CD4-positive, alpha-beta memory T cell (primary cell): ENCODE measurements around the gene RGS3. TPM values are rescaled to one million over a fixed set of nuclear protein-coding genes. Genes with fewer than 3 reads are reported as not detected.

ENCODE experiments used
- CTCF ChIA-PET: fragments of 350-600 bp; sonication (Branson Sonifier 250); formaldehyde crosslinking; loops from one replicate; lab custom pipeline; 2021; ENCODE audit warnings: inconsistent platforms; ENCODE audit not compliant: partially characterized antibody; lab: Charles Lee
- POLR2A ChIA-PET: fragments of 350-600 bp; sonication (Branson Sonifier 250); formaldehyde crosslinking; loops from one replicate; lab custom pipeline; 2021; ENCODE audit not compliant: partially characterized antibody; lab: Charles Lee
- DNase-seq, 5 donors: peaks; one replicate each; pipeline versions ENCODE4 v3.0.0 to v3.0.0-alpha.2; 2020 to 2022; ENCODE audit warnings: mixed read lengths in 1 of 5
- H3K27ac ChIP-seq: one replicate; pipeline ENCODE4 v1.7.0; 2013; ENCODE audit warnings: low read depth, low read length
- H3K27me3 ChIP-seq: 2 replicates; pipeline ENCODE4 v1.7.0; 2013; ENCODE audit warnings: mild to moderate bottlenecking, low read length, moderate library complexity; ENCODE audit not compliant: insufficient read depth
- H3K36me3 ChIP-seq: 2 replicates; pipeline ENCODE4 v1.7.0; 2013; ENCODE audit warnings: mild to moderate bottlenecking, low read length, moderate library complexity; ENCODE audit not compliant: insufficient read depth
- H3K4me1 ChIP-seq: 2 replicates; pipeline ENCODE4 v1.7.0; 2013; ENCODE audit warnings: mild to moderate bottlenecking, low read length, moderate library complexity; ENCODE audit not compliant: insufficient read depth
- H3K4me3 ChIP-seq, 2 donors: one replicate each; pipeline ENCODE4 v1.7.0; 2013; ENCODE audit warnings: low read length in 2 of 2, mild to moderate bottlenecking in 1 of 2
- H3K9me3 ChIP-seq, 2 donors: one replicate each; pipeline ENCODE4 v1.7.0; 2013; ENCODE audit warnings: low read length in 2 of 2, control low read depth in 1 of 2; ENCODE audit not compliant: control insufficient read depth in 1 of 2
- H3K27ac Mint-ChIP-seq, 7 donors: one replicate each; pipeline ENCODE4 v1.8.0; 2020 to 2021; ENCODE audit warnings: mixed read lengths in 7 of 7, mild to moderate bottlenecking in 6 of 7, inconsistent platforms in 3 of 7, moderate library complexity in 3 of 7
- H3K27me3 Mint-ChIP-seq, 2 donors: one replicate each; pipeline ENCODE4 v1.8.0; 2020 to 2021; ENCODE audit warnings: mixed read lengths in 2 of 2
- H3K36me3 Mint-ChIP-seq, 2 donors: one replicate each; pipeline ENCODE4 v1.8.0; 2020 to 2021; ENCODE audit warnings: mixed read lengths in 2 of 2, inconsistent platforms in 1 of 2, mild to moderate bottlenecking in 1 of 2
- H3K4me1 Mint-ChIP-seq, 4 donors: one replicate each; pipeline ENCODE4 v1.8.0; 2020 to 2021; ENCODE audit warnings: mixed read lengths in 4 of 4, mild to moderate bottlenecking in 1 of 4
- H3K4me3 Mint-ChIP-seq, 8 donors: one replicate each; pipeline ENCODE4 v1.8.0; 2020 to 2021; ENCODE audit warnings: mixed read lengths in 8 of 8, mild to moderate bottlenecking in 7 of 8, moderate library complexity in 6 of 8, inconsistent platforms in 3 of 8
- H3K9me3 Mint-ChIP-seq, 8 donors: one replicate each; pipeline ENCODE4 v1.8.0; 2020 to 2021; ENCODE audit warnings: mixed read lengths in 8 of 8, mild to moderate bottlenecking in 5 of 8, inconsistent platforms in 3 of 8, moderate library complexity in 1 of 8
- intact Hi-C: fragments of 100-400 bp; cut with micrococcal nuclease; formaldehyde crosslinking; loops from one replicate; pipeline ENCODE4 v1.15.1; 2023
- polyA plus RNA-seq, 2 donors: library from polyadenylated mRNA; unstranded; fragments of 300-500 nt; fragmentation: Illumina TruSeq; gene quantifications; one replicate each; pipeline ENCODE4 v1.2.3, GENCODE V29; 2021
- total RNA-seq, 2 experiments: library from RNA; stranded (reverse); gene quantifications; one replicate each; pipeline ENCODE4 v1.2.3, GENCODE V29; 2021

Gene RGS3
- total and polyA plus RNA-seq, 4 experiments from 2014 or later: 3.4 to 23.2 (median 18.0) TPM

DNA sequence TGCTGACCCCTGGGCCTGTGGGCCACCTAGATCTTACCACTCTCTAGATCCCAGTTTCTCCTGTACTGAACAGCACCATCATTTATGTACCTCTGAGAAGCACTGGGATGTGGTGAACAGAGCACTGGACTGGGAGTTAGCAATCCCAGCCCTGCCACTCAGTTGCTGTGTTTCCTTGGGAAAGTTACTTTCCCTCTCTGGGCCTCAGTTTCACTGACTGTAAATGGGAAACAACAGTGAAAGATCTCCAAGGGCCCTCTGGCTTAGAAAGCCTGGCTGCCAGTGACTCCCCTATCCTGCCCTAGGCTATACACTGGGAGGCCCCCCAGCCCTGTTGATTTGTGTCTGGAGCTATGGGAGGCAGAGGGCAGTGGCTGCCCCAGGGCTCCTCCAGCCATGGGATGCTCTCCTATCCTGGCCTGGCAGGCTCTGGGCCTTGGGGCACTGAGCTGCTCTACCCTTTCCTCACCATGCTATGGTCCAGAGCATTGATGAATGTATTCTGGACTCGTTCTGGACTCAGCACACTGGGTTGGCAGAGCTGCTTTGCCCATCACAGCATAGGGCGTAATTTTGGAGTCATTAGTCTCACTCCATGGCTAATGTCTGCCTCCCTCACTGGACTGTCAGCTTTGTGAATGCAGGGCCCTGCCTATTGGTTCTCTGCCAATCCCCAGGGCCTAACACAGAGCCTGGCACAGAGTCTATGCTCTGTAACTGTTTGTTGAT is 99.3 kb downstream of the RGS3 start:
- Mint-ChIP-seq H3K9me3 (no peaks in the 10 kb centered on the region), H3K27ac (peak overlapping the region in 2 of 7 donors; percentile 12 to 57), H3K4me1 (peaks cover 7 to 38% (median 29%) of the 10 kb centered on the region in 4 donors), H3K4me3 (no peak overlapping the region), H3K36me3 (peaks cover 0 to 2% of the 10 kb centered on the region in 2 donors), H3K27me3 (no peaks in the 10 kb centered on the region)
- Histone ChIP-seq H3K36me3 (no peaks in the 10 kb centered on the region), H3K4me1 (peaks cover 17% of the 10 kb centered on the region), H3K4me3 (no peak overlapping the region), H3K27ac (no peak overlapping the region), H3K9me3 (no peaks in the 10 kb centered on the region), H3K27me3 (no peaks in the 10 kb centered on the region)
- CTCF ChIA-PET: interaction anchor here (0.8 kb wide), 1 partner anchor 19 kb away, joined by 3 read pairs; no protein-coding TSS in a partner anchor
- POLR2A ChIA-PET: interaction anchor here (1.5 kb wide), 1 partner anchor 10 kb away, joined by 3 read pairs; no protein-coding TSS in a partner anchor
- DNase-seq: no peak
- intact Hi-C loops: no loop called here

GRCh38 chr9:113563826-113564497 is 100.4 kb downstream of the RGS3 start:
- Mint-ChIP-seq H3K27ac (peak overlapping the region in 4 of 7 donors; percentile 39 to 75 (median 68)), H3K36me3 (peaks cover 0 to 2% of the 10 kb centered on the region in 2 donors), H3K4me1 (peaks cover 7 to 36% (median 24%) of the 10 kb centered on the region in 4 donors), H3K4me3 (peak overlapping the region in 1 of 8 donors; percentile 3), H3K27me3 (no peaks in the 10 kb centered on the region), H3K9me3 (no peaks in the 10 kb centered on the region)
- ChIA-PET POLR2A (interaction anchor here (1.0 to 1.5 kb wide), 2 partner anchors 9 kb away, joined by 3 read pairs; no protein-coding TSS in a partner anchor), CTCF (interaction anchor here (0.8 kb wide), 1 partner anchor 20 kb away, joined by 3 read pairs; no protein-coding TSS in a partner anchor)
- Histone ChIP-seq H3K36me3 (no peaks in the 10 kb centered on the region), H3K9me3 (no peaks in the 10 kb centered on the region), H3K27ac (no peak overlapping the region), H3K27me3 (no peaks in the 10 kb centered on the region), H3K4me3 (no peak overlapping the region), H3K4me1 (peaks cover 17% of the 10 kb centered on the region)
- intact Hi-C loops: no loop called here
- no peak for DNase-seq

GRCh38 chr9:113564498-113565237 is 101.1 kb downstream of the RGS3 start:
- H3K27me3 ChIP-seq: no peaks in the 10 kb centered on the region
- peaks cover 10 to 36% (median 27%) of the 10 kb centered on the region in 4 donors for H3K4me1 Mint-ChIP-seq
- H3K27ac Mint-ChIP-seq: peak overlapping the region in 1 of 7 donors; percentile 72
- H3K27me3 Mint-ChIP-seq: no peaks in the 10 kb centered on the region
- H3K4me1 ChIP-seq: peaks cover 11% of the 10 kb centered on the region
- no peaks in the 10 kb centered on the region for H3K36me3 ChIP-seq
- no peaks in the 10 kb centered on the region for H3K9me3 ChIP-seq
- intact Hi-C loops: no loop called here
- no peak overlapping the region for H3K4me3 Mint-ChIP-seq
- POLR2A ChIA-PET: interaction anchor here (1.0 kb wide), 1 partner anchor 8 kb away, joined by 3 read pairs; no protein-coding TSS in a partner anchor
- H3K4me3 ChIP-seq: no peak overlapping the region
- DNase-seq: no peak
- no peaks in the 10 kb centered on the region for H3K9me3 Mint-ChIP-seq
- H3K36me3 Mint-ChIP-seq: peaks cover 0 to 2% of the 10 kb centered on the region in 2 donors
- CTCF ChIA-PET: interaction anchor here (1.5 kb wide), 1 partner anchor 27 kb away, joined by 3 read pairs; no protein-coding TSS in a partner anchor
- no peak overlapping the region for H3K27ac ChIP-seq

- Histone ChIP-seq H3K4me1 (no peaks in the 10 kb centered on the region), H3K27me3 (no peaks in the 10 kb centered on the region), H3K4me3 (no peak overlapping the region), H3K27ac (no peak overlapping the region), H3K9me3 (no peaks in the 10 kb centered on the region), H3K36me3 (no peaks in the 10 kb centered on the region)
- POLR2A ChIA-PET: no interaction called here
- Mint-ChIP-seq H3K4me3 (no peak overlapping the region), H3K27me3 (no peaks in the 10 kb centered on the region), H3K27ac (peak overlapping the region in 2 of 7 donors; percentile 62 to 71), H3K4me1 (peaks cover 3 to 25% (median 17%) of the 10 kb centered on the region in 4 donors), H3K36me3 (no peaks in the 10 kb centered on the region), H3K9me3 (no peaks in the 10 kb centered on the region)
- CTCF ChIA-PET: interaction anchor here (1.2 to 1.5 kb wide), 3 partner anchors 12 to 25 kb away, joined by 3 to 5 read pairs (median 3); no protein-coding TSS in a partner anchor
- intact Hi-C loops: no loop called here
- no peak for DNase-seq
Measured at GRCh38 chr9:113566016-113566711, 102.6 kb downstream of the RGS3 start.

GRCh38 chr9:113566712-113567071 is 103.2 kb downstream of the RGS3 start:
- Mint-ChIP-seq H3K4me1 (peaks cover 3 to 24% (median 17%) of the 10 kb centered on the region in 4 donors), H3K27ac (no peak overlapping the region), H3K4me3 (no peak overlapping the region), H3K9me3 (no peaks in the 10 kb centered on the region), H3K27me3 (no peaks in the 10 kb centered on the region), H3K36me3 (no peaks in the 10 kb centered on the region)
- H3K9me3 ChIP-seq: no peaks in the 10 kb centered on the region
- no peak overlapping the region for H3K4me3 ChIP-seq
- intact Hi-C loops: no loop called here
- H3K27me3 ChIP-seq: no peaks in the 10 kb centered on the region
- POLR2A ChIA-PET: no interaction called here
- no peaks in the 10 kb centered on the region for H3K4me1 ChIP-seq
- H3K36me3 ChIP-seq: no peaks in the 10 kb centered on the region
- no peak overlapping the region for H3K27ac ChIP-seq
- CTCF ChIA-PET: interaction anchor here (1.4 kb wide), 1 partner anchor 12 kb away, joined by 5 read pairs; no protein-coding TSS in a partner anchor
- DNase-seq: no peak

GRCh38 chr9:113567361-113568080 is 104.0 kb downstream of the RGS3 start:
- ChIA-PET POLR2A (no interaction called here), CTCF (no interaction called here)
- Mint-ChIP-seq H3K9me3 (no peaks in the 10 kb centered on the region), H3K4me3 (no peak overlapping the region), H3K27ac (peak overlapping the region in 2 of 7 donors; percentile 18 to 42), H3K36me3 (no peaks in the 10 kb centered on the region), H3K27me3 (no peaks in the 10 kb centered on the region), H3K4me1 (peaks cover 6 to 30% (median 21%) of the 10 kb centered on the region in 4 donors)
- H3K27ac ChIP-seq: no peak overlapping the region
- no peaks in the 10 kb centered on the region for H3K27me3 ChIP-seq
- H3K9me3 ChIP-seq: no peaks in the 10 kb centered on the region
- H3K4me1 ChIP-seq: no peaks in the 10 kb centered on the region
- no peaks in the 10 kb centered on the region for H3K36me3 ChIP-seq
- intact Hi-C loops: no loop called here
- no peak for DNase-seq
- no peak overlapping the region for H3K4me3 ChIP-seq
